Upper lobe of left lung (tissue), 4 donors: Measurements from ENCODE around the gene HAGHL.

Experiments used
- CTCF ChIP-seq, 6 experiments: fragments of 450-650 bp in 4 of 6; fragments of 200-600 bp in 2 of 6; sonication (generic) in 2 of 6; IDR thresholded peaks; one replicate each; pipeline ENCODE4 v1.5.1; 2016 to 2019; ENCODE audit warnings: antibody characterized with exemption in 6 of 6
- EP300 ChIP-seq, 4 donors: sonication (generic); formaldehyde crosslinking; IDR thresholded peaks; one replicate each; pipeline ENCODE4 v1.5.1; 2017; ENCODE audit warnings: antibody characterized with exemption in 4 of 4, control low read depth in 2 of 4
- POLR2A ChIP-seq, 4 donors: fragments of 450-650 bp; IDR thresholded peaks; one replicate each; pipeline ENCODE4 v1.5.1; 2016 to 2017; ENCODE audit warnings: antibody characterized with exemption in 4 of 4, mild to moderate bottlenecking in 2 of 4
- POLR2AphosphoS5 ChIP-seq, 2 donors: sonication (generic); formaldehyde crosslinking; IDR thresholded peaks; one replicate each; pipeline ENCODE4 v1.5.1; 2017; ENCODE audit warnings: antibody characterized with exemption in 2 of 2

DNA sequence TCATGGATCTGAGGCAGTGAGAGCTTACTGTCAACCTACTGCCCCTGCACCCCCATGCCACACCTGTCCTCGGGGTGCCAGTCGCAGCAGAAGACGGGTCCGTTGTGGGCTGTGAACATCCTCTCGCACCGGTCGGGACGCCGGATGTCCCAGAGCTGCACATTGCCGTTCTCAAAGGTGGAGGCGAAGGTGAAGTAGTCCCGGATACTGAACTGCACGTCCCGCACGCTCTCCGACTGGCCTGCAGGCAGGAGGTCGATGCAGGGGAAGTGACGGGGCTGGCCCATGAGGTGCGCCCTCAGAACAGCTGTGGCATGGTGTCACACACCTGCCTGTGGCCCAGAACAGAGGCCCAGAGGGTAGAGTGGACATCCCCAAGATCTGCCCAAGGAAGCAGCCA, 39.4 kb upstream of the HAGHL start:
- no peak for TF ChIP-seq CTCF (IDR thresholded peaks at IDR 0.05)
- no peak for TF ChIP-seq POLR2AphosphoS5 (IDR thresholded peaks at IDR 0.05)
- TF ChIP-seq POLR2A (IDR thresholded peaks at IDR 0.05): no peak
- TF ChIP-seq EP300 (IDR thresholded peaks at IDR 0.05): no peak
